NT2/D1 (cell line): ENCODE results near the gene PRKRA.
"Not testable (repeated sequence)": the region's sequence is repeated elsewhere in the genome, so short reads cannot be mapped to it uniquely, and the experiment has no call there.

Experiments used
- DNase-seq: peaks from one replicate; pipeline ENCODE4 v3.0.0-alpha.2; 2011; ENCODE audit warnings: low read depth, low spot score
- H3K27me3 ChIP-seq: 2 replicates; pipeline ENCODE4 v1.6.0; 2011; ENCODE audit warnings: mild to moderate bottlenecking; ENCODE audit not compliant: insufficient read length, insufficient read depth
- H3K36me3 ChIP-seq: 2 replicates; pipeline ENCODE4 v1.6.1; 2011; ENCODE audit warnings: mild to moderate bottlenecking, low read length, mixed read lengths; ENCODE audit not compliant: insufficient read depth, insufficient read length
- H3K4me1 ChIP-seq: 2 replicates; pipeline ENCODE4 v1.5.1; 2011; ENCODE audit not compliant: insufficient read depth, insufficient read length
- H3K4me3 ChIP-seq: 2 replicates; pipeline ENCODE4 v1.5.1; 2011; ENCODE audit warnings: low read depth; ENCODE audit not compliant: insufficient read length
- H3K9ac ChIP-seq: 2 replicates; pipeline ENCODE4 v1.6.0; 2011; ENCODE audit warnings: low read depth; ENCODE audit not compliant: insufficient read length
- H3K9me3 ChIP-seq: 2 replicates; pipeline ENCODE4 v1.5.1; 2011; ENCODE audit warnings: mild to moderate bottlenecking, low read length; ENCODE audit not compliant: insufficient read depth
- SUZ12 ChIP-seq: IDR thresholded peaks from 2 replicates; pipeline ENCODE4 v1.6.1; 2011; ENCODE audit not compliant: insufficient read length, insufficient read depth; ENCODE audit errors: extremely low read depth
- YY1 ChIP-seq: IDR thresholded peaks from 2 replicates; pipeline ENCODE4 v1.6.1; 2011; ENCODE audit not compliant: insufficient read length, insufficient read depth
- ZNF274 ChIP-seq: IDR thresholded peaks from 2 replicates; pipeline ENCODE4 v1.6.1; 2011; ENCODE audit warnings: mild to moderate bottlenecking, low read depth, low read length

PRKRA gene

GRCh38 chr2:178420463-178420999, 30.4 kb downstream of the PRKRA start:
- no peak for TF ChIP-seq YY1

GRCh38 chr2:178419123-178419522, 31.9 kb downstream of the PRKRA start:
- H3K36me3 ChIP-seq, result peaks cover 66% of the 10 kb centered on the region
- H3K9me3 ChIP-seq, result peaks cover 2% of the 10 kb centered on the region; the same call in 1 of the 2 replicates
- TF ChIP-seq SUZ12 (no peak), ZNF274 (no peak), YY1 (no peak)
- no peak for DNase-seq
- no peaks in the 10 kb centered on the region for H3K4me1 ChIP-seq
- H3K9ac ChIP-seq, result no peak overlapping the region
- no peaks in the 10 kb centered on the region for H3K27me3 ChIP-seq
- H3K4me3 ChIP-seq, result no peak overlapping the region

More at GRCh38 chr2:178420463-178420999, 30.4 kb downstream of the PRKRA start:
- Histone ChIP-seq H3K36me3 (peaks cover 64% of the 10 kb centered on the region), H3K9ac (no peak overlapping the region), H3K9me3 (peaks cover 16% of the 10 kb centered on the region), H3K4me3 (no peak overlapping the region), H3K4me1 (no peaks in the 10 kb centered on the region), H3K27me3 (no peaks in the 10 kb centered on the region)
- DNase-seq, result no peak

- Histone ChIP-seq H3K27me3 (no peaks in the 10 kb centered on the region), H3K36me3 (peaks cover 66% of the 10 kb centered on the region), H3K4me1 (no peaks in the 10 kb centered on the region), H3K4me3 (no peak overlapping the region), H3K9ac (no peak overlapping the region), H3K9me3 (no peaks in the 10 kb centered on the region)
- TF ChIP-seq SUZ12 (no peak), YY1 (no peak), ZNF274 (no peak)
- no peak for DNase-seq
Measured at GRCh38 chr2:178418426-178418825, 32.5 kb downstream of the PRKRA start.

GRCh38 chr2:178417916-178418315, 33.1 kb downstream of the PRKRA start:
- DNase-seq, result no peak
- no peaks in the 10 kb centered on the region for H3K9me3 ChIP-seq
- no peak overlapping the region for H3K4me3 ChIP-seq
- H3K9ac ChIP-seq, result no peak overlapping the region
- TF ChIP-seq ZNF274 (no peak), SUZ12 (no peak), YY1 (no peak)
- no peaks in the 10 kb centered on the region for H3K4me1 ChIP-seq
- H3K27me3 ChIP-seq, result no peaks in the 10 kb centered on the region
- H3K36me3 ChIP-seq, result peaks cover 62% of the 10 kb centered on the region

GRCh38 chr2:178415979-178416378, 35.0 kb downstream of the PRKRA start:
- Histone ChIP-seq H3K9ac (no peak overlapping the region), H3K4me3 (no peak overlapping the region), H3K4me1 (no peaks in the 10 kb centered on the region), H3K9me3 (no peaks in the 10 kb centered on the region), H3K27me3 (no peaks in the 10 kb centered on the region), H3K36me3 (peaks cover 43% of the 10 kb centered on the region)
- DNase-seq, result no peak
- no peak for TF ChIP-seq ZNF274
- TF ChIP-seq SUZ12, result no peak
- TF ChIP-seq YY1, result no peak

GRCh38 chr2:178414266-178415247, 36.4 kb downstream of the PRKRA start:
- DNase-seq, result peak; percentile 93
- no peaks in the 10 kb centered on the region for H3K9me3 ChIP-seq
- no peaks in the 10 kb centered on the region for H3K4me1 ChIP-seq
- peaks cover 33% of the 10 kb centered on the region for H3K36me3 ChIP-seq
- TF ChIP-seq SUZ12 (no peak), ZNF274 (no peak), YY1 (no peak)
- H3K9ac ChIP-seq, result peak overlapping the region; percentile 74
- peak overlapping the region; percentile 49 for H3K4me3 ChIP-seq
- no peaks in the 10 kb centered on the region for H3K27me3 ChIP-seq

- no peaks in the 10 kb centered on the region for H3K4me1 ChIP-seq
- TF ChIP-seq SUZ12 (no peak), YY1 (no peak), ZNF274 (no peak)
Measured at GRCh38 chr2:178413472-178414265, 37.3 kb downstream of the PRKRA start.

GRCh38 chr2:178412453-178412852, 38.5 kb downstream of the PRKRA start:
- H3K4me1 ChIP-seq, H3K4me3 ChIP-seq, H3K9ac ChIP-seq, DNase-seq, H3K27me3 ChIP-seq, H3K9me3 ChIP-seq: not testable (repeated sequence)
- H3K36me3 ChIP-seq, result peaks cover 13% of the 10 kb centered on the region

More at GRCh38 chr2:178413472-178414265, 37.3 kb downstream of the PRKRA start:
- Histone ChIP-seq H3K9ac (peak overlapping the region; percentile 74), H3K27me3 (no peaks in the 10 kb centered on the region), H3K9me3 (no peaks in the 10 kb centered on the region), H3K4me3 (peak overlapping the region; percentile 49), H3K36me3 (peaks cover 25% of the 10 kb centered on the region)
- DNase-seq, result peak; percentile 65
